HCT116 (cell line): Measurements from ENCODE around the gene GNA12. TPM values are rescaled to one million over a fixed set of nuclear protein-coding genes. Genes with fewer than 3 reads are reported as not detected.

Source experiments
- ATAC-seq: fragments of 200-7000 bp; cut with Tn5 transposase; 2 replicates; pipeline ENCODE4 v1.9.1; 2020; ENCODE audit warnings: mild to moderate bottlenecking, moderate library complexity
- BruUV-seq: library from RNA; stranded (reverse); fragments of 400-500 nt; replicated peaks from 2 replicates; lab custom pipeline; 2021; lab: Mats Ljungman, UMichigan
- CTCF ChIA-PET: fragments of 300-600 bp; sonication (Branson Sonifier 250); formaldehyde crosslinking; loops from one replicate; lab custom pipeline; 2021; ENCODE audit warnings: antibody characterized with exemption; lab: Charles Lee
- POLR2A ChIA-PET: fragments of 300-600, 350-600 bp; sonication (Branson Sonifier 250); formaldehyde crosslinking; loops from one replicate; lab custom pipeline; 2021; ENCODE audit warnings: antibody characterized with exemption; lab: Charles Lee
- RAD21 ChIA-PET, 2 experiments: fragments of 300-600 bp; sonication (Branson Sonifier 250); formaldehyde crosslinking; loops; one replicate each; lab custom pipeline; 2023; ENCODE audit warnings: low total read pairs in 2 of 2; ENCODE audit not compliant: uncharacterized antibody in 2 of 2, unreplicated experiment in 2 of 2, low non-redundant PET in 1 of 2; lab: Charles Lee
- DNase-seq: peaks from one replicate; pipeline ENCODE4 v3.0.0-alpha.2; 2010; ENCODE audit warnings: low read depth, low spot score
- H2AFZ ChIP-seq: fragments of 200-600 bp; shearing (Covaris generic), sonication (generic); 2 replicates; pipeline ENCODE4 v1.6.1; 2017; ENCODE audit warnings: low read depth, mixed run types, mixed read lengths, antibody characterized with exemption, low read length; ENCODE audit not compliant: poor library complexity, severe bottlenecking
- H3K27ac ChIP-seq: 2 replicates; pipeline ENCODE4 v1.5.1; 2012; ENCODE audit warnings: low read depth, low read length
- H3K27me3 ChIP-seq: fragments of 200-600 bp; sonication (generic); 2 replicates; pipeline ENCODE4 v1.6.1; 2016; ENCODE audit warnings: mixed run types, low read length, mixed read lengths; ENCODE audit not compliant: insufficient read depth
- H3K36me3 ChIP-seq, 2 experiments: fragments of 200-500 bp in 1 of 2; fragments of 200-600 bp in 1 of 2; sonication (Bioruptor generic) in 1 of 2; sonication (generic) in 1 of 2; 2 replicates each; pipeline versions ENCODE4 v1.5.1 to v1.6.1; 2014 to 2016; ENCODE audit warnings: low read length in 2 of 2, inconsistent platforms in 1 of 2, mixed read lengths in 1 of 2, mixed run types in 1 of 2; ENCODE audit not compliant: insufficient read depth in 2 of 2, control insufficient read depth in 1 of 2
- H3K4me1 ChIP-seq, 2 experiments: fragments of 200-600 bp in 1 of 2; sonication (generic) in 1 of 2; 2 replicates each; pipeline versions ENCODE4 v1.5.1 to v1.6.1; 2012 to 2017; ENCODE audit warnings: low read length in 2 of 2, inconsistent platforms in 1 of 2, mild to moderate bottlenecking in 1 of 2, mixed read lengths in 1 of 2, mixed run types in 1 of 2, moderate library complexity in 1 of 2; ENCODE audit not compliant: insufficient read depth in 2 of 2, control insufficient read depth in 1 of 2
- H3K4me2 ChIP-seq: fragments of 200-600 bp; sonication (generic); 2 replicates; pipeline ENCODE4 v1.6.1; 2017; ENCODE audit warnings: mixed run types, low read length, mixed read lengths
- H3K4me3 ChIP-seq, 2 experiments: fragments of 200-600 bp in 1 of 2; sonication (generic) in 1 of 2; replicated peaks in 1 of 2; 2 replicates each; pipeline ENCODE4 v1.5.1; 2011 to 2016; ENCODE audit warnings: low read length in 2 of 2, control low read depth in 1 of 2, low read depth in 1 of 2, mild to moderate bottlenecking in 1 of 2, mixed read lengths in 1 of 2, mixed run types in 1 of 2
- H3K79me2 ChIP-seq: fragments of 200-600 bp; sonication (generic); 2 replicates; pipeline ENCODE4 v1.6.1; 2017; ENCODE audit warnings: mild to moderate bottlenecking, mixed run types, low read length, moderate library complexity, mixed read lengths; ENCODE audit not compliant: insufficient read depth
- H3K9ac ChIP-seq: fragments of 200-600 bp; sonication (generic); 2 replicates; pipeline ENCODE4 v1.6.1; 2016; ENCODE audit warnings: low read length, mixed read lengths
- H3K9me2 ChIP-seq: fragments of 200-600 bp; sonication (generic), shearing (Covaris generic); 2 replicates; pipeline ENCODE4 v1.6.1; 2017; ENCODE audit warnings: mixed run types, mild to moderate bottlenecking, moderate library complexity; ENCODE audit not compliant: insufficient read depth
- H3K9me3 ChIP-seq, 2 experiments: fragments of 200-500 bp in 1 of 2; fragments of 200-600 bp in 1 of 2; sonication (Bioruptor generic) in 1 of 2; sonication (generic) in 1 of 2; 2 replicates each; pipeline ENCODE4 v1.6.1; 2014 to 2017; ENCODE audit warnings: low read length in 2 of 2, mixed read lengths in 2 of 2, inconsistent platforms in 1 of 2, low read depth in 1 of 2, mild to moderate bottlenecking in 1 of 2, mixed run types in 1 of 2, moderate library complexity in 1 of 2; ENCODE audit not compliant: control insufficient read depth in 1 of 2, insufficient read depth in 1 of 2
- H4K20me1 ChIP-seq: fragments of 200-600 bp; sonication (generic), shearing (Covaris generic); 2 replicates; pipeline ENCODE4 v1.6.1; 2017; ENCODE audit warnings: mixed run types, mild to moderate bottlenecking, moderate library complexity; ENCODE audit not compliant: insufficient read depth
- CBX3 ChIP-seq: IDR thresholded peaks from 2 replicates; pipeline ENCODE4 v1.6.1; 2012; ENCODE audit warnings: low read depth
- CEBPB ChIP-seq: IDR thresholded peaks from 2 replicates; pipeline ENCODE4 v1.6.1; 2012; ENCODE audit warnings: low read depth
- CTCF ChIP-seq, 3 experiments: fragments of 200-600 bp in 1 of 3; sonication (generic) in 1 of 3; IDR thresholded peaks in 2 of 3; conservative IDR thresholded peaks in 1 of 3; 2 replicates each; pipeline ENCODE4 v1.5.1; 2012 to 2017; ENCODE audit warnings: low read depth in 2 of 3, low read length in 2 of 3, antibody characterized with exemption in 1 of 3, borderline replicate concordance in 1 of 3, control low read depth in 1 of 3, mild to moderate bottlenecking in 1 of 3, mixed read lengths in 1 of 3, mixed run types in 1 of 3, moderate library complexity in 1 of 3; ENCODE audit not compliant: insufficient read depth in 1 of 3
- EGR1 ChIP-seq: IDR thresholded peaks from 2 replicates; pipeline ENCODE4 v1.6.1; 2012; ENCODE audit warnings: low read depth
- EZH2 ChIP-seq: fragments of 200-600 bp; sonication (generic); IDR thresholded peaks from 2 replicates; pipeline ENCODE4 v1.6.1; 2017; ENCODE audit warnings: antibody characterized with exemption, mixed run types
- FOSL1 ChIP-seq: IDR thresholded peaks from 2 replicates; pipeline ENCODE4 v1.6.1; 2012; ENCODE audit warnings: low read depth
- JUND ChIP-seq: IDR thresholded peaks from 2 replicates; pipeline ENCODE4 v1.6.1; 2012
- MAX ChIP-seq: IDR thresholded peaks from 2 replicates; pipeline ENCODE4 v1.6.1; 2012
- POLR2A ChIP-seq: IDR thresholded peaks from 2 replicates; pipeline ENCODE4 v1.7.0; 2011; ENCODE audit warnings: borderline replicate concordance; ENCODE audit not compliant: insufficient read depth, insufficient read length; ENCODE audit errors: extremely low read depth
- POLR2AphosphoS5 ChIP-seq: IDR thresholded peaks from 2 replicates; pipeline ENCODE4 v1.6.1; 2011; ENCODE audit warnings: mild to moderate bottlenecking, low read depth, low read length, moderate library complexity
- SRF ChIP-seq: IDR thresholded peaks from 2 replicates; pipeline ENCODE4 v1.6.1; 2012; ENCODE audit warnings: low read depth
- TCF7L2 ChIP-seq: IDR thresholded peaks from 2 replicates; pipeline ENCODE4 v1.7.0; 2011; ENCODE audit warnings: borderline replicate concordance, inconsistent platforms; ENCODE audit not compliant: insufficient read depth, insufficient read length; ENCODE audit errors: extremely low read depth
- ZBTB33 ChIP-seq: IDR thresholded peaks from 2 replicates; pipeline ENCODE4 v1.6.1; 2011; ENCODE audit warnings: mild to moderate bottlenecking, low read length, moderate library complexity; ENCODE audit not compliant: insufficient replicate concordance; ENCODE audit errors: extremely low read depth
- ZFX ChIP-seq: fragments of 450-650 bp; IDR thresholded peaks from 2 replicates; pipeline ENCODE4 v1.6.1; 2017
- ZNF274 ChIP-seq: fragments of 200-500 bp; sonication (Bioruptor generic); IDR thresholded peaks from 2 replicates; pipeline ENCODE4 v1.6.1; 2014; ENCODE audit warnings: mild to moderate bottlenecking, low read depth, low read length, inconsistent platforms
- intact Hi-C: fragments of 100-400 bp; cut with micrococcal nuclease; formaldehyde crosslinking; loops from 2 replicates; pipeline ENCODE4 v1.10.0; 2022
- total RNA-seq: library from RNA; stranded (reverse); gene quantifications from one replicate; pipeline ENCODE4 v1.2.1, GENCODE V29; 2021; ENCODE audit not compliant: unreplicated experiment

GNA12 gene
- total RNA-seq, 1 experiment from 2014 or later, result 32.6 TPM

GRCh38 chr7:2862831-2863361 lies 18.8 kb upstream of the GNA12 start (continued):
- TF ChIP-seq MAX, result no peak
- no peak for TF ChIP-seq CEBPB
- no peak for TF ChIP-seq FOSL1
- no peak for TF ChIP-seq JUND
- TF ChIP-seq POLR2A, result no peak

GRCh38 chr7:2861509-2861908 lies 17.4 kb upstream of the GNA12 start:
- TF ChIP-seq ZNF274, result no peak
- no peak for TF ChIP-seq FOSL1
- Histone ChIP-seq H3K4me1 (peaks cover 18 to 27% of the 10 kb centered on the region in 2 experiments), H3K9me3 (no peaks in the 10 kb centered on the region), H3K36me3 (no peaks in the 10 kb centered on the region), H3K4me2 (no peak overlapping the region), H3K27ac (no peak overlapping the region), H3K9ac (no peak overlapping the region), H3K9me2 (no peaks in the 10 kb centered on the region), H3K4me3 (no peak overlapping the region), H4K20me1 (no peaks in the 10 kb centered on the region), H3K79me2 (no peaks in the 10 kb centered on the region), H3K27me3 (no peaks in the 10 kb centered on the region), H2AFZ (no peak overlapping the region)
- no TSS peak for BruUV-seq
- no peak for ATAC-seq
- no peak for DNase-seq
- ChIA-PET CTCF (no interaction called here), RAD21 (no interaction called here), POLR2A (no interaction called here)
- intact Hi-C loops, result loop anchor here (5.0 to 10.0 kb wide), 2 partner anchors 1036 to 1753 kb away; no protein-coding TSS in a partner anchor

- H4K20me1 ChIP-seq, result no peaks in the 10 kb centered on the region
- no peaks in the 10 kb centered on the region for H3K27me3 ChIP-seq
- no peak overlapping the region for H3K27ac ChIP-seq
- no peaks in the 10 kb centered on the region for H3K9me3 ChIP-seq
- intact Hi-C loops, result loop anchor here (5.0 to 10.0 kb wide), 2 partner anchors 1037 to 1754 kb away; no protein-coding TSS in a partner anchor
- H3K36me3 ChIP-seq, result no peaks in the 10 kb centered on the region
- no peaks in the 10 kb centered on the region for H3K9me2 ChIP-seq
- no peak overlapping the region for H3K9ac ChIP-seq
- POLR2A ChIA-PET, result no interaction called here
- DNase-seq (no peak), ATAC-seq (no peak)
- no TSS peak for BruUV-seq
- no peak overlapping the region for H3K4me3 ChIP-seq
- H3K4me1 ChIP-seq, result peaks cover 18 to 27% of the 10 kb centered on the region in 2 experiments
- RAD21 ChIA-PET, result no interaction called here
- H3K79me2 ChIP-seq, result no peaks in the 10 kb centered on the region
- no peak overlapping the region for H2AFZ ChIP-seq
- no peak overlapping the region for H3K4me2 ChIP-seq
- CTCF ChIA-PET, result no interaction called here
- TF ChIP-seq SRF (no peak), ZFX (no peak), EZH2 (no peak), CTCF (IDR thresholded peaks at IDR 0.05 in 2 of 3, conservative IDR thresholded peaks at IDR 0.05 in 1 of 3; ENCODE audit: borderline replicate concordance in 1 of 3, insufficient read depth in 1 of 3, low read depth in 2 of 3, low read length in 2 of 3) (no peak), FOSL1 (no peak), POLR2AphosphoS5 (no peak), ZBTB33 (no peak), ZNF274 (no peak), TCF7L2 (no peak), JUND (no peak), CBX3 (no peak), EGR1 (no peak)
These were observed 16.6 kb upstream of the GNA12 start for GRCh38 chr7:2860627-2861133.
